ENCODE results near the gene RNF14.
A peak's percentile ranks its signal among the peaks of the same experiment; 100 is the strongest.
"Not testable (repeated sequence)": the region's sequence is repeated elsewhere in the genome, so short reads cannot be mapped to it uniquely, and the experiment has no call there.

Gene RNF14

DNA sequence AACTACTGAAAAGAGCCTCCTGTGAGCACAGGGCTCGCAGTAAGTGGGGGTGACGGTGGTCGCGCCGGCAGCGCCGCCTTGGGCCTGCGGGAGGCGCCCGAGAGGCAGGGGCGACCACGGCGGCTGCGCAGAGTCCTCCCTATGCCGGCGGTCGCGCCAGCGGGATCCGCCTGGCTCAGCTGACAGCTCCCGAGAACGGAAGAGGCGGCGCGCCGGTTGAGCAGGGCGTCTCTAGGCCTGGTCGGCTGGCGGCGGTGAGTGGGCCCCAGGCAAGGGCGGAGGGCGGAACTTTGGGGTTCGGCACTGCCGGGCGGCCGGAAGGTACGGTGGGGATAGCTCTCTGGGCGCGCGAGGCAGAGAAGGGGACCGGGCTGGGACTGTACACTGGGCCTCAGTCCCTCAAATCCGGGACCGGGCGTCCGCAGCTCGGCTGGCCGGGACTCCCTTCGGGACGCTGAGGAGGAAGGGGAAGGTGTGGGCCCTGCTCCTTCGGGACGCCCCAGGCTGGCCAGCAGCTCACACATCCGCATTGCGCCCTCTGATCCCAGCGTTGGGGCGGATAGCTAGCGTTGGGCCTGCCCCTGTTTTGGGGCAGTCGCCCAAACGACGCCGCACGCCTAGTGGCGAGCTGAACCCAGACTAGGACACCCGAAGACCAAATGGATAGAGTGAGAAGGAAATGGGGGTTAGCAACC, at the start of gene RNF14:
TSS of gene RNF14 (plus strand) at position 192 of the 695 bp plus-strand sequence. CDS start 4,484 bp downstream, outside the sequence.
- DNase-seq (ENCODE audit: low read depth in 2 of 2): peak; percentile 79 to 90

DNA sequence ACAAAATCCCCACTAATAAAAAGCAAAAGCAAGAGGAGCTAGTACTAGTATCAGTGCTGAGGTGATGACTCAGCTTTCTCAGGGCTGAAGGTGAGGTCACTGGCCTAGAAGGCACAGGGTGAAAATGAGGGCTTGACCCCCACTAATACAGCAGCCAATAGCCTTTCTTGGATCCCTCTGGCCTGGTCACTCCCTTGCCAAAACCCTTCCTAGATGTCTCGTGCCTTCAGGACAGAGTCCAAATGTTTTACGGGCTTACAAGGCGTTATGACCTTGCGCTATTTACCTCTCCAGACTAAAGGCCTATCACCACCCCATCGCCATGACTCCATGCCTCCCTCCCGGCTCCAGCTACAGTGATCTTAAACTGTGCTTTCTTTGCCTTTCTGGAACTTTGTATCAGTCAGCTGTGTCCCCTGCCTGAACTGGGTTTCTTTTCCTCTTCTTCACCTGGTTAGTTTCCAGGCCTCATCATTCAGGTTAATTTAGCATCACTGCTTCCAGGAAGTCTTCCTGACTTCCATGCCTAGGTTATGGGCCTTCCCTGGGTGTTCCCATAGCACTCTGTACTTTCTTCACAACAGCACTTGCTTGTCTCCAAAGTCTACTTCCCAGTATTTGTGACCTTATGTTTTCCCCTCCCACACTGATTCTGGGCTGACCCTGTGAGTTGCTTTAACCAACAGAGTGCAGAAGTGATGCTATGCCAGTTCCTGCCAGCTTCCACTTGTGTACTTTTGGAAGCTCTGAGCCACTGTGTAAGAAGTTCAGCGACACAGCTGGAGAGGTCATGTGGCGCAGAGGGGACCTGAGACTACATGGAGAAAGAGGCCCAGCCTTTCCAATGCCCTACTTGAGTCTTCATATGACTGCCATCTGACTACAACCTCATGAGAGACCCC, 49.4 kb upstream of the RNF14 start:
- DNase-seq (ENCODE audit: low read depth in 2 of 2): no peak

GRCh38 chr5:141920771-141921170, 48.1 kb upstream of the RNF14 start:
- DNase-seq (ENCODE audit: low read depth in 2 of 2): no peak

- not testable (repeated sequence) for DNase-seq (ENCODE audit: low read depth in 2 of 2)
Measured at GRCh38 chr5:141922827-141923447, 46.0 kb upstream of the RNF14 start.

- peak; percentile 80 to 89 for DNase-seq (ENCODE audit: low read depth in 2 of 2)
Measured at GRCh38 chr5:141923448-141924313, 45.2 kb upstream of the RNF14 start, which contains the start of gene DELE1. Gene DELE1, plus strand, starts transcription at chr5:141923871. Its CDS starts 71 bp downstream, at chr5:141923942.

- DNase-seq (ENCODE audit: low read depth in 2 of 2): no peak
Measured at GRCh38 chr5:141926434-141926833, 42.5 kb upstream of the RNF14 start.

- no peak for DNase-seq (ENCODE audit: low read depth in 2 of 2)
Measured at GRCh38 chr5:141928051-141928450, 40.9 kb upstream of the RNF14 start.

GRCh38 chr5:141929398-141930058, 39.4 kb upstream of the RNF14 start:
- no peak for DNase-seq (ENCODE audit: low read depth in 2 of 2)

GRCh38 chr5:141931694-141932093, 37.2 kb upstream of the RNF14 start:
- no peak for DNase-seq (ENCODE audit: low read depth in 2 of 2)

- no peak for DNase-seq (ENCODE audit: low read depth in 2 of 2)
Measured at GRCh38 chr5:141933151-141933550, 35.8 kb upstream of the RNF14 start.

DNA sequence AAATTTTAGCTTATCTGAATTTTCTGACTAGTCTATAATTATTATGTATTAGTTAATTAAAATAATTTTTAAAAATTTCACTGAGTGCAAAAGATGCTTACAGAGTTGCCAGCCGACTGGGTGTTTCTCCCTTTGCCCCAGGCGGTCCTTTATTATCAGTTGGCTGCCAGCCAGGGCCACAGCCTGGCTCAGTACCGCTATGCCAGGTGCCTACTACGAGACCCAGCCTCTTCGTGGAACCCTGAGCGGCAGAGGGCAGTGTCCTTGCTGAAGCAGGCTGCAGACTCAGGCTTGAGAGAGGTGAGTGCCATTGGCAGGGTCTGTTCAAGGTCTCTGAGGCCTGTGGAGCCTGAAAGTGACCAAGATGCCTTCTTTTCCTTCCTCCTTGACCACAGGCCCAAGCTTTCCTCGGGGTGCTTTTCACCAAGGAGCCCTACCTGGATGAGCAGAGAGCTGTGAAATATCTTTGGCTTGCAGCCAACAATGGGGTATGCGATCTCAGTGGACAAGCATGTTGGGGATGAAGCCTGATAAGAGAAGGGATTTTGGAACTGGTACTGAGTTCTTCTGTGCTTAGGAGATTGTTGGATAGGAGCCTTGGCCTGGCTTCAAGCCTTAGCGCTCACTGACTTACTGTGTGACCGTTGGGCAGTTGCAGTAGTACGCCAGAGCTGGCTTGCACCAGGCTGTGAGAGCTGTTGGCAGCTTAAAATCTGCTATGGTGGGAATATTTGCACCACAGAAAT, 34.6 kb upstream of the RNF14 start:
- DNase-seq (ENCODE audit: low read depth in 2 of 2): no peak

DNA sequence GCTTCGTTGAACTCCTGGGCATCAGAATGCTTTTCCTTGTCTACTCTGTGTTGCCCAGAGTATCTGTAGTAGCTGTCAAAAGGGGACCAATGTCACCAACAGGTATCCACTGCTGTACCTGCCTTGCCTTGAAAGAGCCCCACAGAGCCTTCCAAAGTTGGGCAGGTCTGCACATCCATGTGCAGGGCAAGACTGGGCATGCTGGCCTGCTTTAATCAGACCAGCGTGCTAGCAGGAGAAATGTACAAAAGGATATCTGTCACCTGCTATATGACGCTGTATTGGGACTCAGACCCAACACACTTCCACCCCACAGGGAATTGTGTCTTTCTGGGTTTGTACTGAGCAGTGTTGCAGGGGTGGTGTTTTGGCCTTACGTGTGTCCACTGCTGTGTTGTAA, 33.4 kb upstream of the RNF14 start:
- no peak for DNase-seq (ENCODE audit: low read depth in 2 of 2)

- DNase-seq (ENCODE audit: low read depth in 2 of 2): no peak
Measured at GRCh38 chr5:141940695-141941271, 28.1 kb upstream of the RNF14 start.

- DNase-seq (ENCODE audit: low read depth in 2 of 2): no peak
Measured at GRCh38 chr5:141941307-141941706, 27.6 kb upstream of the RNF14 start.

GRCh38 chr5:141941779-141942178, 27.1 kb upstream of the RNF14 start:
- DNase-seq (ENCODE audit: low read depth in 2 of 2): no peak

GRCh38 chr5:141942185-141942857, 26.6 kb upstream of the RNF14 start:
- DNase-seq (ENCODE audit: low read depth in 2 of 2): no peak

- DNase-seq (ENCODE audit: low read depth in 2 of 2): no peak
Measured at GRCh38 chr5:141944076-141944475, 24.8 kb upstream of the RNF14 start.

DNA sequence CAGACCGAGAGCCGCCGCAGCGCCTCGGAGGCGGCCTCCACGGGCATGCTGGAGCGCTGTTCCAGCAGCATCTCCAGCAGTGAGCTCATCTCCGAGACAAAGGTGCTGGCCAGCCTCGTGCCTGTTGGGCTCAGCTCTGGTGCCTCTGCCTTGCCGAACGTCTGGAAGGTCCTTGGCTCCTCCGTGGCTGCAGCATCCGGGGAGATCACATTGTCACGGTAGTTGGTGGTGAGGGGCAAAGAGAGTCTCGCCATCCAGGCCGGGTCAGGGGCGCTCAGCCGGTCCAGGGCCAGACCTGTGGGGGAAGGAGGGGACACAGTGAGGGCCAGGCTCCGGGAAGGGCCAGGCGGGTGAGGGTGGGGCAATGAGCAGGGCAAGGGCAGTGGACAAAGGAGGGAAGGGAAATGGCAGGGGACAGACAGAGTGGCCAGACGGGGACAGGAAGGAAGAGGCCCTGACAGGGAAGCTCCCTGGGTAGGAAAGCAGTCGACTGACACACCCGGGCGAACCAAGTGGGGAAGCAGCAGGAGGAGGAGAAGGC, 23.3 kb upstream of the RNF14 start:
- DNase-seq (ENCODE audit: low read depth in 2 of 2): no peak

GRCh38 chr5:141947316-141947715, 21.6 kb upstream of the RNF14 start:
- no peak for DNase-seq (ENCODE audit: low read depth in 2 of 2)
